HepG2 (cell line): ENCODE results near the gene PSKH1. TPM values are rescaled to one million over a fixed set of nuclear protein-coding genes. Genes with fewer than 3 reads are reported as not detected.
A peak's percentile ranks its signal among the peaks of the same experiment; 100 is the strongest.

Experiments
- FOXO4 ChIP-seq: sonication (generic); formaldehyde crosslinking; conservative IDR thresholded peaks from 2 replicates; pipeline ENCODE4 v1.8.1; 2023; ENCODE audit warnings: missing genetic modification reagents
- HOXA5 ChIP-seq: sonication (generic); formaldehyde crosslinking; IDR thresholded peaks from 2 replicates; pipeline ENCODE4 v1.4.0; 2020; ENCODE audit warnings: missing genetic modification reagents
- PRPF4 ChIP-seq: fragments of 200-400 bp; formaldehyde crosslinking; IDR thresholded peaks from 2 replicates; pipeline ENCODE4 v1.6.1; 2016; ENCODE audit warnings: low read length, low read depth; ENCODE audit not compliant: poor library complexity, severe bottlenecking
- SRY ChIP-seq: sonication (generic); formaldehyde crosslinking; IDR thresholded peaks from 2 replicates; pipeline ENCODE4 v1.8.0; 2022; ENCODE audit warnings: mild to moderate bottlenecking, missing genetic modification reagents
- ZNF251 ChIP-seq: sonication (generic); formaldehyde crosslinking; IDR thresholded peaks from 2 replicates; pipeline ENCODE4 v1.9.0; 2021; ENCODE audit warnings: mild to moderate bottlenecking, missing genetic modification reagents
- ZNF276 ChIP-seq: sonication (generic); formaldehyde crosslinking; IDR thresholded peaks from 2 replicates; pipeline ENCODE4 v1.4.0; 2020; ENCODE audit warnings: mild to moderate bottlenecking, low read depth, missing genetic modification reagents
- ZNF30 ChIP-seq: sonication (generic); formaldehyde crosslinking; IDR thresholded peaks from 2 replicates; pipeline ENCODE4 v1.5.0; 2020; ENCODE audit warnings: mild to moderate bottlenecking, missing genetic modification reagents
- ZSCAN9 ChIP-seq: IDR thresholded peaks from 2 replicates; pipeline ENCODE4 v1.6.1; 2016; ENCODE audit warnings: borderline replicate concordance
- polyA plus RNA-seq, 8 experiments: library from polyadenylated mRNA; depleted of rRNA in 3 of 8; stranded (reverse) in 7 of 8; unstranded in 1 of 8; fragments of >200 nt; fragmentation: Illumina TruSeq in 4 of 8; extraction: Trizol in 4 of 8; gene quantifications; 2 replicates each; pipeline versions ENCODE4 v1.2.1 to v1.2.3, GENCODE V29; 2011 to 2016; ENCODE audit warnings: low read depth in 4 of 8, missing spikeins in 1 of 8, mixed read lengths in 1 of 8; ENCODE audit not compliant: insufficient read depth in 1 of 8
- total RNA-seq, 5 experiments: library from RNA; depleted of rRNA; stranded (reverse); fragments of >200 nt; fragmentation: Illumina TruSeq; extraction: Trizol; gene quantifications; 2 replicates each; pipeline ENCODE4 v1.2.3, GENCODE V29; 2016; ENCODE audit warnings: low read depth in 1 of 5
- TF ChIP-seq, protein P1 (sequence below), 2 experiments: sonication (generic) in 1 of 2; formaldehyde crosslinking in 1 of 2; IDR thresholded peaks; 2 replicates each; pipeline versions ENCODE4 v1.4.0 to v1.6.1; 2018 to 2020; ENCODE audit warnings: missing genetic modification reagents in 2 of 2, borderline replicate concordance in 1 of 2, low read depth in 1 of 2, mild to moderate bottlenecking in 1 of 2, missing biosample characterization in 1 of 2
- TF ChIP-seq, protein P2 (sequence below): fragments of 450-650 bp; IDR thresholded peaks from 2 replicates; pipeline ENCODE4 v1.6.1; 2017; ENCODE audit warnings: mild to moderate bottlenecking
- TF ChIP-seq, protein P3 (sequence below): sonication (generic); formaldehyde crosslinking; IDR thresholded peaks from 2 replicates; pipeline ENCODE4 v1.5.0; 2020; ENCODE audit warnings: missing genetic modification reagents, mild to moderate bottlenecking, borderline replicate concordance

PSKH1 gene
- total and polyA plus RNA-seq, 2 of the 13 experiments (the other 11 are each of a cell fraction or from before 2014, with no cell fraction given), result 8.4 to 19.1 TPM

GRCh38 chr16:67965668-67966548 lies 72.9 kb downstream of the PSKH1 start (continued):
- TF ChIP-seq ZNF251 (CRISPR knock-in tag), result no peak
- TF ChIP-seq ZNF30 (CRISPR knock-in tag), result 0 out of 2 replicates have a peak, but pooled peaks have one; percentile 25
- no peak for TF ChIP-seq PRPF4
- TF ChIP-seq, protein P1, sequence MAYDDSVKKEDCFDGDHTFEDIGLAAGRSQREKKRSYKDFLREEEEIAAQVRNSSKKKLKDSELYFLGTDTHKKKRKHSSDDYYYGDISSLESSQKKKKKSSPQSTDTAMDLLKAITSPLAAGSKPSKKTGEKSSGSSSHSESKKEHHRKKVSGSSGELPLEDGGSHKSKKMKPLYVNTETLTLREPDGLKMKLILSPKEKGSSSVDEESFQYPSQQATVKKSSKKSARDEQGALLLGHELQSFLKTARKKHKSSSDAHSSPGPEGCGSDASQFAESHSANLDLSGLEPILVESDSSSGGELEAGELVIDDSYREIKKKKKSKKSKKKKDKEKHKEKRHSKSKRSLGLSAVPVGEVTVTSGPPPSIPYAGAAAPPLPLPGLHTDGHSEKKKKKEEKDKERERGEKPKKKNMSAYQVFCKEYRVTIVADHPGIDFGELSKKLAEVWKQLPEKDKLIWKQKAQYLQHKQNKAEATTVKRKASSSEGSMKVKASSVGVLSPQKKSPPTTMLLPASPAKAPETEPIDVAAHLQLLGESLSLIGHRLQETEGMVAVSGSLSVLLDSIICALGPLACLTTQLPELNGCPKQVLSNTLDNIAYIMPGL (CRISPR knock-in tag; IDR thresholded peaks at IDR 0.05; ENCODE audit: borderline replicate concordance in 1 of 2, low read depth in 1 of 2), result no peak; a peak in 1 of 4 replicates
- TF ChIP-seq ZSCAN9 (CRISPR knock-in tag), result no peak
- TF ChIP-seq ZNF276 (CRISPR knock-in tag), result no peak
- TF ChIP-seq FOXO4 (CRISPR knock-in tag), result 0 out of 2 replicates have a peak, but pooled peaks have one; percentile 54
- no peak for TF ChIP-seq HOXA5
- TF ChIP-seq, protein P2, sequence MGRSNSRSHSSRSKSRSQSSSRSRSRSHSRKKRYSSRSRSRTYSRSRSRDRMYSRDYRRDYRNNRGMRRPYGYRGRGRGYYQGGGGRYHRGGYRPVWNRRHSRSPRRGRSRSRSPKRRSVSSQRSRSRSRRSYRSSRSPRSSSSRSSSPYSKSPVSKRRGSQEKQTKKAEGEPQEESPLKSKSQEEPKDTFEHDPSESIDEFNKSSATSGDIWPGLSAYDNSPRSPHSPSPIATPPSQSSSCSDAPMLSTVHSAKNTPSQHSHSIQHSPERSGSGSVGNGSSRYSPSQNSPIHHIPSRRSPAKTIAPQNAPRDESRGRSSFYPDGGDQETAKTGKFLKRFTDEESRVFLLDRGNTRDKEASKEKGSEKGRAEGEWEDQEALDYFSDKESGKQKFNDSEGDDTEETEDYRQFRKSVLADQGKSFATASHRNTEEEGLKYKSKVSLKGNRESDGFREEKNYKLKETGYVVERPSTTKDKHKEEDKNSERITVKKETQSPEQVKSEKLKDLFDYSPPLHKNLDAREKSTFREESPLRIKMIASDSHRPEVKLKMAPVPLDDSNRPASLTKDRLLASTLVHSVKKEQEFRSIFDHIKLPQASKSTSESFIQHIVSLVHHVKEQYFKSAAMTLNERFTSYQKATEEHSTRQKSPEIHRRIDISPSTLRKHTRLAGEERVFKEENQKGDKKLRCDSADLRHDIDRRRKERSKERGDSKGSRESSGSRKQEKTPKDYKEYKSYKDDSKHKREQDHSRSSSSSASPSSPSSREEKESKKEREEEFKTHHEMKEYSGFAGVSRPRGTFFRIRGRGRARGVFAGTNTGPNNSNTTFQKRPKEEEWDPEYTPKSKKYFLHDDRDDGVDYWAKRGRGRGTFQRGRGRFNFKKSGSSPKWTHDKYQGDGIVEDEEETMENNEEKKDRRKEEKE, result no peak
- TF ChIP-seq SRY (CRISPR knock-in tag), result no peak
- TF ChIP-seq, protein P3, sequence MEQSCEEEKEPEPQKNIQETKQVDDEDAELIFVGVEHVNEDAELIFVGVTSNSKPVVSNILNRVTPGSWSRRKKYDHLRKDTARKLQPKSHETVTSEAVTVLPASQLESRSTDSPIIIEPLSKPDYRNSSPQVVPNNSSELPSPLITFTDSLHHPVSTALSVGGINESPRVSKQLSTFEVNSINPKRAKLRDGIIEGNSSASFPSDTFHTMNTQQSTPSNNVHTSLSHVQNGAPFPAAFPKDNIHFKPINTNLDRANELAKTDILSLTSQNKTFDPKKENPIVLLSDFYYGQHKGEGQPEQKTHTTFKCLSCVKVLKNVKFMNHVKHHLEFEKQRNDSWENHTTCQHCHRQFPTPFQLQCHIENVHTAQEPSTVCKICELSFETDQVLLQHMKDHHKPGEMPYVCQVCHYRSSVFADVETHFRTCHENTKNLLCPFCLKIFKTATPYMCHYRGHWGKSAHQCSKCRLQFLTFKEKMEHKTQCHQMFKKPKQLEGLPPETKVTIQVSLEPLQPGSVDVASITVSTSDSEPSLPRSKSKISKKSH (CRISPR knock-in tag), result no peak
